Medulla oblongata (tissue), 1 donor: ENCODE results near the gene ARHGEF3.

Experiments
- DNase-seq: peaks from one replicate; pipeline ENCODE4 v3.0.0-alpha.2; 2015; ENCODE audit errors: extremely low spot score

ARHGEF3 gene

GRCh38 chr3:56681984-56682461 lies 119.7 kb downstream of the ARHGEF3 start:
- peak; percentile 70 for DNase-seq

- no peak for DNase-seq
Observed at GRCh38 chr3:56680054-56680580, 121.6 kb downstream of the ARHGEF3 start.
